SK-N-MC (cell line): ENCODE results near the gene BCKDHB.

Experiments
- EZH2 ChIP-seq: fragments of 200-600 bp; sonication (generic); IDR thresholded peaks from one replicate; pipeline ENCODE4 v1.6.1; 2017; ENCODE audit warnings: antibody characterized with exemption
- POLR2AphosphoS5 ChIP-seq: IDR thresholded peaks from 2 replicates; pipeline ENCODE4 v1.6.1; 2012; ENCODE audit warnings: mild to moderate bottlenecking, low read depth, low read length, borderline replicate concordance

DNA sequence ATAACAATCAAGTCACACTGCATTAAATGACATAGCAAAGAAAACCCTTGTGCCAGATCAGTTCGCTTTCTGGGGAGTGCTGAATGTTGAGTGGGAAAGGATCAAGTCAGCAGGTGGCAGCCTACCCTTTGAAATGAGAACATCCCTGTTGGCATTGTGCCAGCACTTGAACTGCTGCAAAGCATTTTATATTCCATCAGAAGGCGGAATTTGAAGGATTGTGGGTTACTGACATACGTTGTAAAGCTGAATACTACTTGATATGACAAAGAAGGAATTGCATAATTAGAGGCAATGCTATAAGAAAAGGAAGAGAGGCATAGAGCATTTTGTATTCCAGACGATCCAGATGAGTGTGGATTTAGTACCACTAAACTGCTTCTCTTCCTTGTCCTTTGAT lies 26.5 kb downstream of the BCKDHB start:
- TF ChIP-seq EZH2 (no peak), POLR2AphosphoS5 (peak; percentile 42; the same call in 1 of the 2 replicates)
